NCI-H345 (cell line): ENCODE data around the gene CDCA5.

Experiments used
- DNase-seq: peaks from one replicate; lab custom pipeline; 2025; lab: John Stamatoyannopoulos, UW

CDCA5 gene, protein sequence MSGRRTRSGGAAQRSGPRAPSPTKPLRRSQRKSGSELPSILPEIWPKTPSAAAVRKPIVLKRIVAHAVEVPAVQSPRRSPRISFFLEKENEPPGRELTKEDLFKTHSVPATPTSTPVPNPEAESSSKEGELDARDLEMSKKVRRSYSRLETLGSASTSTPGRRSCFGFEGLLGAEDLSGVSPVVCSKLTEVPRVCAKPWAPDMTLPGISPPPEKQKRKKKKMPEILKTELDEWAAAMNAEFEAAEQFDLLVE

DNA sequence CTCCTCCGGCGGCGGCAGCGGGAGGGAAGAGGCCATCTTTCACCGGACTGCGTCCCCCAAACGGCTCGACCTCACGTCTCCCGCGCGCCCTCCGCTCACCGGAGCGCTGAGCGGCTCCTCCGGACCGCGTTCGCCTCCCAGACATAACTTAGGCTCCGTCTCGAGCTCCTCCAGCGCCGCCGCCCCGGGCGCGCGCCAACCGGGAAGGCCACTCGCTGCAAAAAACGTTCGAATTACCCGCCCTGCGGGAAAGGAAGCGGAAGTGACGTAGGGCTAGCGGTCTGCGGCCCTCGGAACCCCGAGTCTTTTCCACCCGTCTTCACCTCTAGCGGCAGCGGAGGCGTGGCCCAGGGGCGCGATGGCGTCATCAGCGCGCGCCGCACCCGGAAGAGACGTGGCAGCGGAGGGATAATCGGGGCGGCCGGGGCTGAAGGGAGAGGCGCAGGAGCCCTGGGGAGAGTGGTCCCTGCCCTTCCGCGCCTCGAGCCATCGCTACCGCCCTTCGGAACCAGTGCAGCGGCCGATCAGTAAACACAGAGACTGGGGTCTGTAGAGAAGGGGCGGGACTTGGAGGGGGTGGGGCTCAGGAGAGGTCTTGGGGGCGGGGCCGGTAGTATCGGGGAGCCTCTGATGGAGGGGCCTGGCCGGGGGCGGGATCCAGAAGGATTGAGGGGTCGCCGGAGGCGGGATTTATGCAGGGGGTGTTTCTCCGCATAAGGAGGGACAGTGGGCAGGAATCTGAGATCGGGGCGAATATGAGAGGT, at the start of gene CDCA5, which contains the start of gene ZFPL1:
TSS of gene CDCA5 (minus strand) at position 207 of the 764 bp plus-strand sequence. CDS start at position 145, 62 bp downstream.
TSS of gene ZFPL1 (plus strand) at position 389 of the 764 bp plus-strand sequence. CDS start 477 bp downstream, outside the sequence.
- peak; percentile 96 for DNase-seq

DNA sequence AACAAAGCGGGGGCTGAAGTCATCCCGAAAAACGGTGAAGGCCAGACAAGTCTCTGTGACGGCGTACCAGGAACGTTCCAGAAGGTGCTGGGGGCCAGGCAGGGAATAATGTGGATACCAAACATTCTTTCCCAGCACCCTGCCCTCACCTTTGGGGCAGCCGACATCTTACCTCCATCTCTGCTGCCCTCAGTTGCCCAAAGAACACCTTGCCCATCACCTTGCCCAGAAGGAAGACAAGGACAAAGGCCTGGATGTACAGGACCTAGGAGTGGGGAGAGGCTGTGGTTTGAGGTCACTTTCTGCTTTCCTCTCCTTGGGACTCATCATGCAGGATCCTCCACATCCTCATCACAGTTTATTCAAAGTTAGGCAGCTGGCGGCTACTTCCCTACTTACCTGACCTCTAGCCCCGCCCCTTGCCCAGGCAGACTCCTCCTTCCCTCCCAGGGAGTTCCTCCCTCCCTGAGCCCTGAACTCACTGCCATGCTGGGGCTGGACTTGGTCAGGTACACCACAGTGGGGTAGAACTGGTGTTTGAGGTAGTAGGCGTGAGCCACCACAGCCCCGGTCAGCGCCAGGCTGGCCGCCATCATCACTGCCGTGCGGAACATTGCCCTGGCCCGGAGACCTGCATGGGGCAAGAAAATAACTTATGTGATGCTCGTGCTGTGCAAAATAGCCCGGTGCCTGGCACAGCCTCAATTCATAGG, 49.3 kb upstream of the CDCA5 start:
- peak; percentile 20 for DNase-seq

DNA sequence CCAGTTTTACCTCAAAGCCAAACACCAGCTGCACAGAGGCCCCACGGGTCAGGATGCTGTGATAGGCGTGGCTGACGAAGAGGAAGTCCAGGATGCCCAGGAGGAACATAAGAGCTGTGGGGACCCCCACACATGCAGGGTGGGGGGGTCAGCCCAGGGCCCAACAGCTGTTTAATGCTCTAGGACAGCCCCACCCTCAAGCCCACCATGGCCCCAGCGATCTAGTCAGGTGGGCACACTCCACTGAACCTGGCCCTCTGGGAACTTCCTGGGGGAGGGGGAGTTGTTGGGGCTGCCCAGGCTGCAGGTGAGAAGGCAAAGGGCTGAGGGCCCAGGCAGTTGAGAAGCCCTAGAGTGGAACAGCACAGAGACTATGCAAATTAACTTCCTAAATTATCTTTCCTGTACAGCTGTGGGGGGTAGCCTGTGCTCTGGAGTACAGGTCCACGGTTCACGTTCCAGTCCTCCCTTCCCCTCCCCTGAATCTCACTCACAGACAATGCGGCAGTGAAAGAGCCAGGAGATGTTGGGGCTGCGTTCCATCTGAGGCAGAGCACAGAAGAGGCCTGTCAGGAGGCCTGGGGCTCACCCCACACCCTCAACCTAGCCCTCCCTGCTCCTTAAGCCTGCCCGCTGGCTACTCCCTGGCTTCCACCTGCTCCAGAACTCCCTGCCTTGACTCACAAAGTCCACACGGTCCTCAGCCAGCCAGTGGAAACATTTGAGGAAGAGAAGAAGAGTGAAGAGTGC, 48.6 kb upstream of the CDCA5 start:
- DNase-seq, result no peak

DNA sequence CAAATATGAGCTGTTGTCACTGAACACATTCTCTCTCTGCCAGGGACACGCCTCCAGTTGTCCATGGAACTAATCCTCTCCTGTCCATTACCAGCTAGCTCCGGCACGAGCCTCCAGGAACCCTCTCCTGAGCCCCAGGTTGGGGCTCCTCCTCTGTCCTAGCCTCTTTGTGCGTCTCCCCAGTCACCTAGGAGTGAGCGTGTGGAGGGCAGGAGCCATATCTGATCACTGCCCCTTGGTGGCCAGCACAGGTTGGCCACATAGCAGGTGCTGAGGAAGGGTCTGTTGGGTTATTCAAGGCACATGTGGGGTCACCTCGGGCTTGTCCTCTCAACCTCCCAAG, 48.0 kb upstream of the CDCA5 start:
- no peak for DNase-seq

DNA sequence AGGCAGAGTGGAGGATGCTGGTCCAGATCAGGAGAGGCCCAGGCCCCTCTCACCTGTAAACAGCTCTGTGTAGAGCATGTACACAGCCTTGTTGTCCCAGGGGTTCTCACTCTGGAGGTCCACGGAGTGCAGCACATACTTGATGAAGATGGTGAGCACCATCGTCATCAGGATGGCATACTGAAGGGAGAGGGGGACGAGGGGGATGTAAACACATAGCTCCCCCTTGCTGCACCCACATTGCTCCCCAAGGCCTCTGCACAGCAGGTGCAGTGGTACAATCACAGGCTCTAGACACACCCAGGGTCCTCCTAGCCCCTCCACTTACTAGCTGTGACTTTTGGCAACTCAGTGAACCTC, 47.6 kb upstream of the CDCA5 start:
- DNase-seq, result no peak

DNA sequence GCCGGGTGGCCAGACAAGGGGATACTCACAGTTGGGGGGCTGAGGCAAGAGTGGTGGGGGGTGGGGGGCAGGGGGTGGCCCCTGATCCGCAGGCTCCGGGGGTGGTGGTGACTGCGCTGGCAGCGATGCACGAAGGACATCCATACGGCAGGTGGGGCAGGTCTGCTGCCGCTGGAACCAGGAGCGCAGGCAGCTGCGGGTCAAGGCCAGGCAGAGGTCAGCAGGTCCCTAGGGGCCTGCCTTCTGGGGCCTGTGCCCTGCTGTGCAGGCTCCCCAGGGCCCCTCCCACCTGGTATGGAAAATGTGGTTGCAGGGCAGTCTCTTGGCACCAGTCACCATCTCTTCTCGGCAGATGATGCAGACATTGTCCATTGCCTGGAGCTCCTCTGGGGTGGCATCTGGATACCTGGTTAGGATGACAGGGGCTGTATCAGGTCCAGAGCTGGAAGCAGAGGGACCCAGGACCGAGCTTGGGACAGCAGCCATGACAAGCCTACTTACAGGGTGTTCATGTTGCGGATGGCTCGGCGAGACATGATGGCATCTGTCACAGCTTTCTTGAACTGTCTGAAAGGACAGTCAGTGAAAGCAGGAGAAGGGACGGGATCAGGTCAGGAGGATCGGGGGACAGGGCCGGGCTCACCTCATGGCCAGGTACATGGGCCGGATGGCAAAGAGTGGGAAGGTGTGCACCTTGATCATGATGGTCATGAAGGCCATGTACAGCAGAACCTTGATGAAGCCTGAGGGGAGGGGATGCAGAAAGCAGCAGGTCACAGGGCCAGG, 47.0 kb upstream of the CDCA5 start:
- DNase-seq, result no peak

DNA sequence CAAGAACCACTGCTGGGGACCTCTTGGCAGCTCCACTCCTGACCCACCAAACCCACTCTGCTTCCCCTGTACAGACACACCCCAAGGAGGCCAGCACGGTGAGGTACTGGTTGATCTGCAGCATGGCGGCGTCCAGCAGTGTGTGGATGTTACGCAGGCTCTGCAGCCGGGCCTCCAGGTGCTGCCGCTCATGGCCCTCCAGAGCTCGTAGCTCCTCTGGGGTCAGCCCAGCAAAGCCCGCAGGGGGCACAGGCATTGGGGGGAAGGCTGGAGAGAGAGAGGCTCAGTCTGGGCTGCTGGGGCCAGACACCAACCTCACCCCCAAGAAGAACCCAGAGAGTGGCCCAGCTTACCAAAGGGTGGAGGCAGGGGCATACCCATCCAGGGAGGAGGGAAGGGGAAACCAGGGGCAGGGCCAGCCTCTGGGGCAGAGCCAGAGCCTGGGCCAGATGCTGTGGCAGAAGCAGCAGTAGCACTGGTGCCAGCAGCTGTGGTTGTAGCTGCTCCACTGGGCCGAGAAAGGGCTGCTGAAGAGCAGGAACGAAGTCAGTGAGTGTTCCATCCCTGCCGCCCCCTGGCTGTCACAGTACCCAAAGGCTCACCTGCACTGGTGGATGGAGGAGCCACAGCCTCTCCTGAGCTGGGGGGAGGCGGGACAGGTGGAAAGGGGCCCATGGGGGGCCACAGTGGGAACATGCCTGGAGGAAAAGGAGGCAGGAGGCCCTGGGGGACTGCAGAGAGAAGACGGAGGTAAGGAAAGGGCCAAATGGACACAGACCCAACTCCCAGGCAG, 46.0 kb upstream of the CDCA5 start:
- DNase-seq, result no peak

DNA sequence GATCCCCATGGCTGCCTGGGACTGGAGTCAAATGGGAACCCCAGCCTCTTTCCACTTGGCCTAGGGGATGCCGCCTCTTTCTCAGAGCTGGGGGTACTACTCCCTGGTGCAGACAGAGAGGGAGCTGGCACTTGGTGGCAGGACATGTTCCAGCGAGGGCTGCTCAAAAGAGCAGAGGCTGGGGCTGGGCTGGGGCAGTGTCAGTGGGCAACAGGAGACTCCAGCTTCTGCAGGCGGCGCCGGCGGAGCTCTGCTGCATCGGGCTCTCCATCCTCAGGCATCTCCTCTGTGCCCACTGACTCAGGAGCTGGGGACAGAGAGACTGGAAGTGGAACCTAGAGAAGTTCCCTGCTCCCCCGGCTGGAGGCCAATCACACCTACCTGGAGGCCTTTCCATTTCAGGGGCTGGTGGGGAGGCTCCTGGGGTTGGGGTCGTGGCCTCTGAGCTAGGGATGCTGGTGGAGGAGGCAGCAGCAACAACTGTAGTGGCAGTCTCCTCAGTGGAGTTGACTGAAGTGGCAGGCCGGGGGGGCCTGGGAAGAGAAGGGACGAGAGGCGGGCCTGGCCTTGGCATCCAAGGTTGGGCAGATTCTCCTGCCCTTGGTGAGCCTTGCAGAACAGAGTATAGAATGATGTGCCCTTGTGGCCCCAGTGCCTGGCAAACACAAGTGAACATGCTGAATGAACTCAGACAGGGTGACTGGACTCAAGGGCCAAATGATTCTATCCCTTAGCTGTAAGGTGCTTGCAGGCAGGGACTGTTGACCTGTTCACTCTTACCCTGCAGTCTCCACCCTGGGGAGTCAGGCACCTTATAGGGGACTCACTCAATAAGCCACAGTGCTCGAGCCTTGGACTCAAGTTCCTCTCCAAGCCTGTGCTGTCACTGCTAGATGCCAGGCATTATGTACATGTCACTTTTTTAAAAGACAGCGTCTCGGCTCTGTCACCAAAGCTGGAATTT, 44.6 kb upstream of the CDCA5 start:
- no peak for DNase-seq

DNA sequence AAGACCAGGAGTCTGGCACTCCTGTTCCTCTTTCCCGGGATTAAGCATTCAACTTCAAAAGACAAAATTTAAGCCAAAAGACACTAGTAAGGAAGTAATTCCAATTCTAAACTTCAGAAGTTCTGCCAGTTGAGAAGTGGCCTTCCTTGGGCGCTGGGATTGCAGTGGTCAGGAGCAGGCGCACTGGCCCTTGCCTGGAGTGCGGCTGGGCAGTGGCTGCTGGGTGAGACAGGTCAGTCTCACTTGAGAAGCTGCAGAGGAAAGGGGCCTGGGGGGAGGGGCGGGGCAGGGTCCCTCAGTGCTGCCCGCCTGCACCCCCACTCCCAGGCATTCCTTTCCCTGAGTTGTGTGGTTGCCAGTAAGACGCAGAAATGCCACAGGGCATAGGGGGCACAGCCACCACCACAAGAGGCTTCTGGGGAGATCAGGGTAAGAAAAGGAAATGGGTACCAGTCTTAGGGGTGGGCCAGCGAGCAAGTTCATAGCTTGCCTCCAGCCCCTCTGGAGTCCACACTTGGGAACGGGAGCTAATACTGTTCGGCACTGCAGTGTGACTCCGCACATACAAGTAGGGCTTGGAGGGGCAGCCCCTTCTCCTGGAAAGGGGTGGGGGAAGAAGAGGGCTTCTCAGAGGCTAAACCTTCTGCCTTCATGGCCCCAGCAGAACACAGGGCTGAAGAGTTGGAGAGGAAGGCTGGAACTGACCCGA, 43.8 kb upstream of the CDCA5 start:
- DNase-seq, result no peak

DNA sequence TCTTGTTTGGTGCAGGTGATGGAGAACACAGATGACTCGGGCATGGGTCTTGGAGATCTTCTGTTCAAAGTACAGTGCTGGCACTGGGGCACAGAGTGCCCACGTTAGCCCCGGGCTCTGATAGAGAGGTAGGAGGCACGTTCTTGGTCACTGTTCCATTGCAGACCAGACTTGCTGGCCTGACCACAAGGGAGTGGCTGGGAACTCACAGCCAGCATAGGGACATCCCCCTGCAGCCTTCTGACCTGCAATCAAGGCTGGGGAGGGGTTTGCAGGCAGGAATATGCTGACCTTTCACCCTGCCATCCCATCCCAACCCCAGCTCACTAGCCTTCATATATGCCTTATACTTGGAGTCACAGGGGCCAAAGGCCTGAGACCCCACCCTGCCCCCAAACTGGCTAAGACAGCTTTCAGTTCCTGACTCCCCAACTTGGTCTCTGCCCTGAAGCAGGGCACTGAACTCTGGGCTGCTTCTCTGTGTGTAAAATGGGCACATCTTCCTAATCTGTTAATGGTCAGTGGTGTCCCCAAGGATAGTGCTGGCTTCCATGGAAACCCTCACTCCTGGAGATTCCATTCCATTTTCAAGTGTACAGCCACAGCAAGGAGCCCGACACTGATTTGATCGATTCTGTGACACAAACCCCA, 42.9 kb upstream of the CDCA5 start:
- DNase-seq, result no peak

DNA sequence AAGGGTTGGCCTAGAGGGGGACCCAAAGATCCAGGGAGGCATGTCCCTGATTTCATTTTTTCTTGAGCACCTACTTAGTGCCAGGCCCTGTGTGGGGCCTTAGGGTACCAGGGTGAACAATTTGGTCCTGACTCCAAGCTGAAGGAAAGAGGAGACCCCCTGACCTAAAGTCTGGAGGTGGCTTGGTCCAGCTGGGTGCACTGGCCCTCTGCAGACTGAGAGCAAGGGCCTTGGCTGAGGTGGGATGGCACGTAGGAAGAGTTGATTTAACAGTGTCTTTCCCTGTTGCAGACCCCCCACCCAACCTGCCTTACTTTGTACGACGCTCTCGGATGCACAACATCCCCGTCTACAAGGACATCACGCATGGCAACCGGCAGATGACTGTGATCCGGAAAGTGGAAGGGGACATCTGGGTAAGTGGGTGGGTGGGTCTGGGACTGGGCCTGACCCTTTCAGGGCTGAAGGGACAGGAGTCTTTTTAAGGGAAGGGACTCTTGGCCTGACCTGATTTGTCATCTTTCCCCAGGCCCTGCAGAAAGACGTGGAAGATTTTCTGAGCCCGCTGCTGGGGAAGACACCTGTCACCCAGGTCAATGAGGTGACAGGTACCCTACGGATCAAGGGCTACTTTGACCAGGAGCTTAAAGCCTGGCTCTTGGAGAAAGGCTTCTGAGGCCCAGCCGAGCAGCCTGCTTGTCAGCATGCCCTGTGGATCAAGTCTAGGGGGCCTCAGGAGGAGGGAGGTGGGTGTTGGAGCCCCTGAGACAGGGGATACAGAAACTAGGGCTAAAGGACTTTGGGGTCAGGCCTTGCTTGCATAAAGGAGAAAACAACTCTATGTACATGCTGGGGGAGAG, 41.6 kb upstream of the CDCA5 start:
- no peak for DNase-seq

DNA sequence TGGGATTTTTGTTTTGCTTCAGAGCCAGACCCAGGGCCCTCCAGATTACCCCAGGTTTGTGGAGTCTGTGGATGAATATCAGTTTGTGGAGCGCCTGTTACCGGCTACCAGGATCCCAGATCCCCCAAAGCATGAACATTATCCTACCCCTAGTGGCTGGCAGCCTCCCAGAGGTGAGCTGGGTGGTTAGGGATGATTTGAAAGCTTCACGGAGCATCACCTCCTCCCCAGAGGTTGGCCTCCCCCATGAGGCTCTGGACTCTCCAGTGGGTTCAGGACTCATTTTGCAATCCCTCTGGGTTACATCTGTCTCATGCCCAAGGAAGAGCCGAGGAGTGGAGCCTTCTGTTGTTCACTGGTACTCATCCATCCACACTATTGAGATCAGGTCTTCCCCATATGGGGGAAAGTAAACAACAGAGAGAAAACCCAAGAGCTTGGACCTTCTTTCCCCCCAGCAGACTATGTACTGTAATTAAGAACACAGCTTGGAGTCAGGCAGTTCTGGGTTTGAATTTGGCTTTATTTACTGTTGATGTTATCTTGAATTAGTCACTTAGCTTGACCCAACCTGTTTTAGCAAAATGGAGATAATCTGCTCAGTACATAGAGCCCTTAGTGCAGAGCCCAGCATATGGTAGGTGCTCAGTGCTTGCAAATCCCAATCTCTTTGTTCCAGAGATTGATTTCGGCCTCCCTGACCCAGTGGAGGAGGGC, 40.8 kb upstream of the CDCA5 start:
- no peak for DNase-seq

DNA sequence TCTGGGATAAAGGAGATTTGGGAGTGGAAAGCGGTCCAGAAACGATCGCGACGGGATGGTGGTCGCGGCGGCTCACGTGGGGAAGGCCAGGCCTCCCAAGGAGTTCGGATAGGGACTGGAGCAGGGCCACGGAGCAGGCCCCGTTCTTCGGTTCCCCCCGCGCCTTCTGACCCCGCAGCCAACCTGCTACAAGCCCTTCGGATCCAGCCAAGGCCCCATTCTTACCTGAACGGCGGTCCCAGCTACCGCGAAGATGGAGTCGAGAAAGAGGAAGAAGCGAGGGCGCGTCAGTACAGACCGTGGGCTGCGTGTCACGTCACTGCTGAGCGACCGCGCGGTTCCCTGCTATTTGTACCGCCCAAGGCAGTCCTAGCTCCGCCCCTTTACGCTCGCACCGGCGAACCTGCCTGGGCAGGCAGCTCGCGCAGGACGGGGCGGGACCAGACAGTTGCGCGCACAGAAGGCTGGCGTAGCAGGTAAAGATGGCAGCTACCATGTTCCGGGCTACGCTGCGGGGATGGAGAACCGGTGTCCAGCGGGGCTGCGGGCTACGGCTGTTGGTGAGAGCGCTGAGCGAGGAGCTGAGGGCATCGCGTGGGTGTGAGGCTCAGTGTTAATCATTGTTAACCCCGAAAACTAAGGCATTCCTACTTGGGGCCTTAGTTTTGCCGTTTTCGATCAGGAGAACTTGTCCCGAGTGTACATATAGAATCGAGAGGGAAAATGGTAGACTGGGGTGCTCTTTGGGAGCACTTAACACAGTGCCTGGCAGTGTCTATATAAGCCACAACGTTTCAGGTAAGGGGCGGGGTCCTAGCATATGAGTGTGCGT, 38.2 kb upstream of the CDCA5 start, which contains the start of the genes FAU and MRPL49:
TSS of gene FAU (minus strand) at position 270 of the 832 bp plus-strand sequence. CDS start 321 bp downstream, outside the sequence.
TSS of gene MRPL49 (plus strand) at position 457 of the 832 bp plus-strand sequence. CDS start at position 483, 26 bp downstream.
- DNase-seq, result peak; percentile 99

DNA sequence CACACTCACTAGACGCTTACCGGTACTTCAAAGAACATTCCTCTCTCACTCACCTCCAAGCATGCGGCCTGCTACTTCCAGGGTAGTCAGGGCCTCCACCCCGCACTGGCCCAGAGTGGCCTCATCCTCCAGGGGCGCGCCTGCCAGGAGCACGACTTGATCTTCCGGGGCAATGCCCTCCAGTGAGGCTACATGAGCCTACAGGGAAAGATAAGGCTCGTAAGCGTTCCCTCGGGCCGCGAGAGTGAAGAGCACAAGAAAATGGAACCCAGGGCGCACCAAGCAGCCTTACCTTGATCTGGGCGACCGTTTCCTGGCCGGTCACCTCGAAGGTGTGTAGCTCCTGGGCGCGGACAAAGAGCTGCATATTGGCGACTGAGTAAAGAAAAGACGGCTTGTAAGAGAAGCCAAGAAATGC, 37.6 kb upstream of the CDCA5 start:
- no peak for DNase-seq

DNA sequence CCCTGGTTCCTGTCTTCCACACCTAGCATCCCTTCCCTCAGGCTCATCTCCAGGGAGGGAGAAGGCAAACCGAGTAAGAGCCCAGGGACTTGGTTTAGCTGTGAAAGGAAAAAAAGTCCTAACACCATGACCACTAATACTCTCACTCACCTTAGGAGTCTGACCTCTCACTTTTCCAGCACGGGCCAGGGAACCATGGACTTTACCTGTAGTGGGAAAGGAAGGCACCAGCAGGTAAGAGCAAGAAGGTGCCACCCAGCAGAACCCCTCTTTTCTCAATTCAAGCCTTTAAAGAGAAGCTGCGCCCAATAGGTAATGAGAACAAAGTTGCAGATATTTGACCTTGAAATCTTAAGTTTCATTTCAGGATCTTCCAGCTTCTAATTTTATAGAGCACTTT, 37.0 kb upstream of the CDCA5 start:
- no peak for DNase-seq

DNA sequence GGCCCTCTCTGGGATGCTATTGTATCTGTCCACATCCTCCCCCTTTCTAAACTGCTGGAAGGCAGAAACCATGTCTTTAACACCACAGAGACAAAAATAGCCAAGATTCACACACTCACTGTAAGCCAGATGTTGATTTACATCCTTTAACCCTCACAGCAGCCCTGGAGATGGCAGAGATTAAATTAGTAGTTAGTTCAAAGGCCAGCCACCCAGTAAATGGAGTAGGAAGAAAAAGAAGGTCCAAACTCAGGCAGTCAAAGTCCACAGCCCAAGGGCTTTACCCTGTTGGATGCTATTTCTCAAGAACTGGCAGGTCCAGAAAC, 35.8 kb upstream of the CDCA5 start:
- no peak for DNase-seq
